Left lung (tissue), 10 donors: ENCODE results near the gene SLIT3. TPM values are rescaled to one million over a fixed set of nuclear protein-coding genes. Genes with fewer than 3 reads are reported as not detected.
A peak's percentile ranks its signal among the peaks of the same experiment; 100 is the strongest.

Experiments used
- ATAC-seq: fragments of 200-7000 bp; cut with Tn5 transposase; one replicate; pipeline ENCODE4 v1.9.1; 2020; ENCODE audit warnings: moderate library complexity
- DNase-seq, 4 donors: peaks; one replicate each; pipeline ENCODE4 v3.0.0-alpha.2; 2013 to 2020
- H3K27ac ChIP-seq, 2 donors: fragments of 200-600 bp; sonication (generic) in 1 of 2; one replicate each; pipeline versions ENCODE4 v1.5.0 to v1.8.0; 2020 to 2021
- H3K27me3 ChIP-seq, 2 donors: fragments of 200-600 bp; sonication (generic) in 1 of 2; one replicate each; pipeline versions ENCODE4 v1.5.0 to v1.8.0; 2020 to 2021
- H3K36me3 ChIP-seq, 2 donors: fragments of 200-600 bp; sonication (generic) in 1 of 2; one replicate each; pipeline versions ENCODE4 v1.5.0 to v1.8.0; 2020 to 2021
- H3K4me1 ChIP-seq, 2 donors: fragments of 200-600 bp; one replicate each; pipeline ENCODE4 v1.8.0; 2021
- H3K4me3 ChIP-seq, 2 donors: fragments of 200-600 bp; sonication (generic) in 1 of 2; one replicate each; pipeline versions ENCODE4 v1.5.0 to v1.8.0; 2020 to 2021; ENCODE audit warnings: mild to moderate bottlenecking in 1 of 2
- H3K9me3 ChIP-seq, 2 donors: fragments of 200-600 bp; sonication (generic) in 1 of 2; one replicate each; pipeline versions ENCODE4 v1.5.0 to v1.8.0; 2020 to 2021
- CTCF ChIP-seq, 2 donors: fragments of 200-600 bp; sonication (generic) in 1 of 2; IDR thresholded peaks; one replicate each; pipeline versions ENCODE4 v1.5.0 to v1.8.0; 2021; ENCODE audit warnings: antibody characterized with exemption in 2 of 2
- intact Hi-C, 2 donors: fragments of 100-400 bp; cut with DNase I; formaldehyde crosslinking; loops; one replicate each; pipeline versions ENCODE4 v1.11.2 to v1.14.2; 2022
- polyA plus RNA-seq, 6 donors: library from polyadenylated mRNA; unstranded; fragments of 120-200 nt; gene quantifications; one replicate each; pipeline ENCODE4 v1.2.1, GENCODE V29; 2013; ENCODE audit not compliant: insufficient read length in 6 of 6
- total RNA-seq, 2 donors: library from RNA; stranded (reverse); fragmentation: NEBNext Ultra II Directional; extraction: Animal tissue kit (Norgen Biotek cat#: 25700); gene quantifications; one replicate each; pipeline ENCODE4 v1.2.1, GENCODE V29; 2021
- donor health status: DM: no; HTN: yes; CAD: no.
- donor health status: DM: no; HTN: no; CAD: no.

Gene SLIT3
- total and polyA plus RNA-seq, 8 donors, result 37.6 to 77.1 (median 45.9) TPM

GRCh38 chr5:168683247-168683926 is 617.6 kb downstream of the SLIT3 start:
- no peak for TF ChIP-seq CTCF (IDR thresholded peaks at IDR 0.05)
- no peaks in the 10 kb centered on the region for H3K27me3 ChIP-seq
- no peak overlapping the region for H3K27ac ChIP-seq
- no peak for DNase-seq
- intact Hi-C loops, result no loop called here
- no peak overlapping the region for H3K4me3 ChIP-seq
- H3K4me1 ChIP-seq, result no peaks in the 10 kb centered on the region
- ATAC-seq, result no peak
- no peaks in the 10 kb centered on the region for H3K9me3 ChIP-seq
- no peaks in the 10 kb centered on the region for H3K36me3 ChIP-seq

GRCh38 chr5:168681556-168682183 is 619.3 kb downstream of the SLIT3 start:
- DNase-seq (no peak), ATAC-seq (peak; percentile 14)
- intact Hi-C loops, result no loop called here
- H3K9me3 ChIP-seq, result no peaks in the 10 kb centered on the region
- H3K4me1 ChIP-seq, result no peaks in the 10 kb centered on the region
- no peaks in the 10 kb centered on the region for H3K27me3 ChIP-seq
- no peak overlapping the region for H3K4me3 ChIP-seq
- no peak for TF ChIP-seq CTCF (IDR thresholded peaks at IDR 0.05)
- no peak overlapping the region for H3K27ac ChIP-seq
- no peaks in the 10 kb centered on the region for H3K36me3 ChIP-seq

- Histone ChIP-seq H3K4me1 (no peaks in the 10 kb centered on the region), H3K27ac (no peak overlapping the region), H3K9me3 (no peaks in the 10 kb centered on the region), H3K36me3 (no peaks in the 10 kb centered on the region), H3K4me3 (no peak overlapping the region), H3K27me3 (no peaks in the 10 kb centered on the region)
- no peak for DNase-seq
- intact Hi-C loops, result no loop called here
- TF ChIP-seq CTCF (IDR thresholded peaks at IDR 0.05), result no peak
- no peak for ATAC-seq
Observed at GRCh38 chr5:168680395-168680794, 620.5 kb downstream of the SLIT3 start.

- H3K4me1 ChIP-seq, result no peaks in the 10 kb centered on the region
- no peak overlapping the region for H3K4me3 ChIP-seq
- H3K9me3 ChIP-seq, result no peaks in the 10 kb centered on the region
- DNase-seq (peak in 3 of 4 donors; percentile 53 to 83 (median 70)), ATAC-seq (peak; percentile 78)
- no peaks in the 10 kb centered on the region for H3K27me3 ChIP-seq
- H3K27ac ChIP-seq, result no peak overlapping the region
- intact Hi-C loops, result no loop called here
- H3K36me3 ChIP-seq, result no peaks in the 10 kb centered on the region
- peak; percentile 75 to 86 for TF ChIP-seq CTCF (IDR thresholded peaks at IDR 0.05)
Observed at GRCh38 chr5:168679515-168679920, 621.4 kb downstream of the SLIT3 start.

DNA sequence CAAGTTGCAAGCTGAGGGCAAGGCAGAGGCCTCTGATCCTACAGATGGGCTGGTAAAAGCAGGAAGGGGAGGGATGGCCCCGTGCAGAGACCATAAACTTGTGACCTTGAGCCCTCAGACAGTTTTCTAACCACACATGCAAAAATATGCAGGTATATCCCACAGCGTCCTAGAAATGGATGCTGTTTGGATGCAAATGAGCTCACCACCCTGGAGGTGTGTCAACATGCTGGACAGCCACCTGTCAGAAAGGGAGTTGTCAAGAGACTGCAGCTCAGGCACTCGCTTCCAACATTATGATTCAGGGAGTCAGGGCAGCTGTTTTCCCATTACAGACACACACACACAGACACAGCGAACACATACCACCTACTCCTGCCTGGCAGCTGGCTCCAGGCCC is 624.4 kb downstream of the SLIT3 start:
- Histone ChIP-seq H3K27ac (no peak overlapping the region), H3K4me3 (no peak overlapping the region), H3K36me3 (no peaks in the 10 kb centered on the region), H3K27me3 (no peaks in the 10 kb centered on the region), H3K4me1 (no peaks in the 10 kb centered on the region), H3K9me3 (no peaks in the 10 kb centered on the region)
- ATAC-seq (no peak), DNase-seq (no peak)
- intact Hi-C loops, result no loop called here
- no peak for TF ChIP-seq CTCF (IDR thresholded peaks at IDR 0.05)
